ENCODE measurements around the gene AHDC1.

- TF ChIP-seq POLR2AphosphoS5 (IDR thresholded peaks at IDR 0.05): no peak
- TF ChIP-seq, protein P1, sequence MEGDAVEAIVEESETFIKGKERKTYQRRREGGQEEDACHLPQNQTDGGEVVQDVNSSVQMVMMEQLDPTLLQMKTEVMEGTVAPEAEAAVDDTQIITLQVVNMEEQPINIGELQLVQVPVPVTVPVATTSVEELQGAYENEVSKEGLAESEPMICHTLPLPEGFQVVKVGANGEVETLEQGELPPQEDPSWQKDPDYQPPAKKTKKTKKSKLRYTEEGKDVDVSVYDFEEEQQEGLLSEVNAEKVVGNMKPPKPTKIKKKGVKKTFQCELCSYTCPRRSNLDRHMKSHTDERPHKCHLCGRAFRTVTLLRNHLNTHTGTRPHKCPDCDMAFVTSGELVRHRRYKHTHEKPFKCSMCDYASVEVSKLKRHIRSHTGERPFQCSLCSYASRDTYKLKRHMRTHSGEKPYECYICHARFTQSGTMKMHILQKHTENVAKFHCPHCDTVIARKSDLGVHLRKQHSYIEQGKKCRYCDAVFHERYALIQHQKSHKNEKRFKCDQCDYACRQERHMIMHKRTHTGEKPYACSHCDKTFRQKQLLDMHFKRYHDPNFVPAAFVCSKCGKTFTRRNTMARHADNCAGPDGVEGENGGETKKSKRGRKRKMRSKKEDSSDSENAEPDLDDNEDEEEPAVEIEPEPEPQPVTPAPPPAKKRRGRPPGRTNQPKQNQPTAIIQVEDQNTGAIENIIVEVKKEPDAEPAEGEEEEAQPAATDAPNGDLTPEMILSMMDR (IDR thresholded peaks at IDR 0.05): no peak
Observed at GRCh38 chr1:27548858-27549719, 54.9 kb downstream of the AHDC1 start.

All from esophagus muscularis mucosa (tissue), 3 donors.